RKO (cell line): ENCODE results near the gene KLHL34.

Experiments
- DNase-seq: peaks from one replicate; pipeline ENCODE4 v3.0.0-alpha.2; 2016; ENCODE audit warnings: low spot score

KLHL34 gene

DNA sequence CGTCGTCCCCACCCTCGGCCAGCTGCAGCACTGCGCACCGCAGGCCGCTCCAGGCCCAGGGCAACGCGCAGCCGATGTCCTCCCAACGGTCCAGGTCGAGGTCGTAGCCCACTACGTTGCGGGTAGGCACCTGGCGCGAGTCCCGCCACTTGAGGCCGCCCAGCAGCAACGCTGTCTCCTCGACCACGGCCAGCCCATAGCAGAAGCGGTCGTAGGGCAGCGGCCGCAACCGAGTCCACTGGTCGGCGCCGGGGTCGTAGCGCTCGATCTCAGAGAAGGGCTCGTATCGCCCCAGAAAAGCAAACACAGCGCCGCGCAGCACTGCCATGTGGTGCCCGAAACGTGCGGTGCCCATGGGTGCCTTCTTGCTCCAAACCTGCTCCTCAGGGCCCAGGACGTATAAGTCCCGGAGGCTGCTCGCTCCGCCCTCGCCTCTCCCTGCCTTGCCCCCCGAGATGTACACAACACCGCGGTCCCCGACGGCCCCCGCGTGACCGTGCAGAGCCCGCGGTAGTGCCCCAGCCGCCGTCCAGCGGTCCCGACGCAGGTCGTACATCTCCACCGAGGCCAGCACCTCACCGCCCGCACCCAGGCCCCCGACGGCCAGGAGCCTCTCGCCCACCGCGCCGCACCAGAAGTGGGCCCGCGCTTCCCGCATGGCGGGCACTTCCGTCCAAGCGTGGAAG is 2.1 kb downstream of the KLHL34 start:
- no peak for DNase-seq

DNA sequence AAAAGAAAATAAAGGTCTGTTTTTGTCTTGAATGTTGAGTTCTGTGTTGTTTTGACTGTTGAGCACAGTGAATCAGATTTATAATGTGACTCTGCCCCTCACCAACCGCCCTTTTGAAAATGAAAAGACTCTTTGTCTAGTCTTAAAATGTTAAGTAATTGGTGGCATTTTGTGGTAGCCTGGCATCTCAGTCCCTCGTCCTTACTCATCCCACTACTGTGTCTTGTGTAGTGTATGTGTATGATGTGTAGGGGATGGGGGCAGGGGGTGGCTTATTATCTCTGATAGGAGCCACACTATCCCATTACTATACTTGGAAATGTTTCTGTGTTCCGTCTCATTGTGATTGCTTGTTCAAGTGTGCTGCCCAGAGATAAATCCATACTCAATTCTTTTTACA is 12.2 kb downstream of the KLHL34 start:
- no peak for DNase-seq

DNA sequence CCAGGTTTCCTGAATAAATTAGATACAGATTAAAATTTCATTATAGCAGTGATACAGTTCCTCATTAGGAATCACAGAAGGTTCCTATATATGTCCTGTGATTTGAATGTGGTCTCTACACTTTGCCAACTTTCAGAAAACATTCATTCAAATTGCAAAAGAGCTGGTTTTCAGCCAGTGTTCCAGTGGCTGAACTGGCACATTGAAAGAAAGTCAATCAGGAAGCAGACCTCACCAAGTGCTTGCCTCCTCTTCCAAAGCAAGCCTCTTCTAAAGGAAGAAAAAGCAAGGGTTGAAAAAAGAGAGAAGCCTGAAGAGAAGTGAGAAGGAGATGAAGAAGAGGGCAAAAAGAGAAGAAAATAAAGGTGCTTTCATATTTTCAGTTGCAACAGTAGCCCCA is 12.7 kb downstream of the KLHL34 start:
- no peak for DNase-seq

DNA sequence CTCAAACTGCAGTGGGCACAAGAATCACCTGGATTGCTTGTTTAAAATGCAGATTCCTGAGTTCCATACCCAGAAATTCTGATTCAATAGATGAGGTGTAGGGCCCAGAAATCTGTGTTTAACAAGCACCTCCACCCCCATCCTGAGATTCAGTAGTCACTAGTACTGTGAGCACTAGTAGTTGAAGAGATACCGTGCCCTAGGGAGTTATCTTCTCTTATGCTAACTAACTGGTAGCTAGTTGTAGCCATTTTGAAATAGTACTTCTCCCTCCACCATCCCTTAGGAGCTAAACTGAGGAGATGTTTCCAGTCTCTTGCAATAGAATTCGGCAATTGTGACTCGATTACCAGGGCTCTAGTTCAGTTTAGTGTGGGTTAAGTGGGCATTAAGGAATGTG is 18.4 kb downstream of the KLHL34 start:
- DNase-seq: no peak

DNA sequence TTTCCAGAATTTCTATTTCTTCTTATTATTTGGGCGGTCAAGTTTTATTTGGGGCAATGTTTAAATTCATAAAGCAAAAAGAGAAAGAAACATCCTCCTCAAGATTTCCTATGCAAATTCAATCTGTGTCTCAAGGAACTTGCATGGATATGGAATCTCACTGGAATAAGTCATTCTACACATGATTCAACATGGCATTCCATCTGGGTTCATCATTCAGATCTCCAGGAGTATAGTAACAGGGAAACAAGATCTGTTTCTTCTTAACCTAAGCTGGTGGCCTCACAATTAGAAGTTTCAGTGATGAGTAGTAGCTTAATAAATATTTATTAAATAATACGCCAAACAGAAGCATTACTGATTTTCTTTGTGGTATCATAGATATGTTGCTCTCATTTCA is 19.8 kb downstream of the KLHL34 start:
- DNase-seq: peak; percentile 52

DNA sequence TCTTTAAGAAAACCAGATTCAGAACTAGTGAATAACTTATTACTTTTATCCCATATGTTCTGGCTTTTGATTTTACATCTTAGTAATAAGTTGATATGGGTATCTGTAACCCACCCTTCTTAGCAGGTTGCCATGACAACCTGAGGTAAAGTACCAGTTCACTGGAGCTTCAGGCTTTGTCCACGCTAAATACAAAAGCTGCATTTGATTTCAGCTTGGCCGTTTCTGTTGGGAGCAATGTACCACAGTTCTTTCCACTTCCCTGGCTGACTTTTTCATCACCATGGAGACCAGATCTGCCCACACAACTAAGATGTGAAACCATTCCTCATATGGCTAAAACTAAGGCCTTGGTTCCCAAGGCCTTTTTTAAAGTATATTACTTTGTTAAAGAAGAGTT is 26.1 kb downstream of the KLHL34 start:
- no peak for DNase-seq

DNA sequence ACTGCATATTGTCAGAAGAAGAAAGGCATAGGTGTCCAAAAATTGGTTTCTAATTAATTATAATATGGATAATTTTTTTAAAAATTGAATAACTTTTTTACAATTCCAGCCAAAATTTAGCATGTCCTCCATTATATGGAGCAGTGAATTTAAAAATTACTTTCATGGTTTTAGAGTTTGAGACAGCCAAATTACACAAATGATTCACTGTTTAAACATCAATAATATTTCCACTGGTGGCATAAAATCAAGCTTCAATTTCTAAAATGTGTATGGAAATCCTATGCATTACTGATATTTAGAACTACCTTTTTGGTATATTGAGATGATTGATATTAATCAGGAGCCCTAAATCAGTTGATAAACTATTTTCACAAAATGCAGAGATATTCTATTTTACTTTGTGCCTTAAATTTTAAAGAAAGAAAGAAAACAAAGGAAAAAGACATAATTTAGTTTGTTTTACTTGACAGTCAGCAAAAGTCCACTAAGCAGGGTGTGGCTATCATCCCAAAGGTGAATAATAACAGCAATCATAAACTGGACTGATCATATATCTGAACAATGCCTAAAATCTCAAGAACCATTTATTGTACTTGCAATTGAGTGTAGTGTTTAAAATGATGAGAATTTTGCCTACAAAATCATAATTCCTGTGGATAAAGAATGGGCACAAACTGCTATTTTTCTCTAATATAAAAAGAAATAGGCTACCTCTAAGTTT is 34.2 kb downstream of the KLHL34 start:
- no peak for DNase-seq

DNA sequence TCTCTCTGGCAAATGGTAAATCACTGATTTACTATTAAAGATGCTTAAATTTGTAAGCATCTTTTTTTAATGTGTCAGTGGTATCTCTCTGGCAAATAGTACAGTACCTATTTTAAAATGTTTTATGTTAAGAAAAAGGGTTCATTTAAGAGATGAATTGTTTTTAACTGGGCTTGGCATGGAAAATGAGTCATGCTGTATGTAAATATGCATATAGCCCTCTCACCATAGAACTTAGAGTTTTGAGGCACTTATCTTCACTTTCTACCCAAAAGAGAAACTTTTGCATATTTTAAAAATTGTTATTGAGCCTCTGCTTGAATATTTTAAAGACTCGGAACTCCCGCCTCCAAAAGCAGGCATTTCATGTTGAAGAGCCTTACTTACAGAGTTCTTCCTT is 37.9 kb downstream of the KLHL34 start:
- DNase-seq: no peak

DNA sequence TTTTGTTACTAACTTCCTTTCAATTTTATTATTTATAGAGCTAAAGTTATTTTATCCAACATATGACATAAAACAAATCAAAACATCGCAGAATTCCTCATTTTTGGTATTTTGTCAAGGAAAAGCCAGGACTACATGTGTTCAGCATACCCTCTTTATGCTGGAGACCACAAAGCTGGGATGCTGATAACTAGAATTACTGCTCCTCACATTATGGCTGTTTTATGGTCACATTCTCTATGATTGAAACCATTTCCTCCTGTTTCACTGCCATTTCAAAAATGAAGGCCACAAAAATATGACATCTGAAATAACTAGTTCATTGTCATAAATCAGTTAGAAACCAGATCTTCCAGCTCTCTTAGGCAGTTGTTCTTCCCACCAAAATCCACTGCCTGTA is 41.7 kb downstream of the KLHL34 start:
- no peak for DNase-seq

DNA sequence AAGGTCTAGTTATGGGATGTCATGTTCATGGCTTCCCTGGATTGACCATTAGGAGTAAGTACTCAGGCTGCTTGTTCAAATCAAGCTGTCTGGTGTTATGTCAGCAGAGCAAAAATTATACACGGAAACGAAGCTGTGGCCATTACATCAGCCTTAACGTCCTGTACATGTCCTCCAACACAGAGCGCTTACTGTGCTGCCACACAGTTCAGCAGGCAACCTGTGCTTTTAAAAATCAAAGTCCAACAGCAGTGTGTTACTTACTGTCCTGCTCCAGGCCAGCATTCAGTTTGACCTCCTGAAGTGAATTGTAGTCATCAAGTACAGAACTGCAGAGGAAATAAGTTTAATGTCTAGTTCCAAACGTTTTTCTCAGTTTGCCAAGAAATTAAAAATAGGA is 46.0 kb downstream of the KLHL34 start:
- DNase-seq: no peak

DNA sequence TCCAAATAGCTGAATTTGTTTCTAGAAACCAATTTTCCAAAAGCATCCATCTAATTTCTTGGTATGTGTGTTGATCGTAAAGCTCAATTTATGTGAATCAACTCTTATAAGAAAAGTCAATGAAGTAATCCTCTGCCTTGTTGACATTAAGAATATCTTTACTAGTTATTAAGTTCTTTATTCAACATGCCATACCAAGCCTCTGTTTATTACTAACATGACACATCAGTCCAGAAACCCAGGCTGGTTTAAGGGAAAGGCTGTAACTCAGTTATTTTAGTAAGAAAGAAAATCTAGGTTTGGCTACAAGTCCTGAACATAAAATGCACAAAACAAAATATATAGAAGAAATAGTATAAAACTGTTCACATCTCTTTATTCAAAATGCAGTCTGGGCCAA is 48.0 kb downstream of the KLHL34 start:
- no peak for DNase-seq

DNA sequence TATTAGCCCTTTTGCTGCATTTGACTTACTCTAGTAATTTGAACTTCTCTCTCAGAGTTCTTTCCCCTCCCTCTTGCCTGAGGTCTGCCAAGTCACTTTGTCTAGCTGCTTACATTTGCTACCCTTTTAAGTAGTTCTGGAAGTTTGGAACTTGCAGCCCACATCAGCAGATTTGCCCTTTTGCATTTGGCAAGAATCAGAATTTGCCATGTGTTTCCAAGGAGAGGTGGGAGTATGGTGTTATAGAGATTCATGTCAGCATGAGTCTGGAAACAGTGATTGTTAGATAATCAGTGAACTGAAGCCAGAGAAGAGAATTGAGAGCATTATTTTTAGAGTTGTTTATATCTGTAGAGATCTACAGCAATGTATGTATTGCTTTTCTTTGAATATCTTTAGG is 52.1 kb downstream of the KLHL34 start:
- no peak for DNase-seq
